GM12873 (cell line): ENCODE measurements around the gene RPL37A.

Experiments
- TF ChIP-seq, protein P1 (sequence below): IDR thresholded peaks from 2 replicates; pipeline ENCODE4 v1.5.1; 2012; ENCODE audit warnings: low read depth, mild to moderate bottlenecking, moderate library complexity, low read length, control low read depth; ENCODE audit not compliant: insufficient read depth; ENCODE audit errors: missing control alignments

The RPL37A gene

GRCh38 chr2:216540920-216541319 lies 42.3 kb downstream of the RPL37A start:
- TF ChIP-seq, protein P1, sequence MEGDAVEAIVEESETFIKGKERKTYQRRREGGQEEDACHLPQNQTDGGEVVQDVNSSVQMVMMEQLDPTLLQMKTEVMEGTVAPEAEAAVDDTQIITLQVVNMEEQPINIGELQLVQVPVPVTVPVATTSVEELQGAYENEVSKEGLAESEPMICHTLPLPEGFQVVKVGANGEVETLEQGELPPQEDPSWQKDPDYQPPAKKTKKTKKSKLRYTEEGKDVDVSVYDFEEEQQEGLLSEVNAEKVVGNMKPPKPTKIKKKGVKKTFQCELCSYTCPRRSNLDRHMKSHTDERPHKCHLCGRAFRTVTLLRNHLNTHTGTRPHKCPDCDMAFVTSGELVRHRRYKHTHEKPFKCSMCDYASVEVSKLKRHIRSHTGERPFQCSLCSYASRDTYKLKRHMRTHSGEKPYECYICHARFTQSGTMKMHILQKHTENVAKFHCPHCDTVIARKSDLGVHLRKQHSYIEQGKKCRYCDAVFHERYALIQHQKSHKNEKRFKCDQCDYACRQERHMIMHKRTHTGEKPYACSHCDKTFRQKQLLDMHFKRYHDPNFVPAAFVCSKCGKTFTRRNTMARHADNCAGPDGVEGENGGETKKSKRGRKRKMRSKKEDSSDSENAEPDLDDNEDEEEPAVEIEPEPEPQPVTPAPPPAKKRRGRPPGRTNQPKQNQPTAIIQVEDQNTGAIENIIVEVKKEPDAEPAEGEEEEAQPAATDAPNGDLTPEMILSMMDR: no peak

DNA sequence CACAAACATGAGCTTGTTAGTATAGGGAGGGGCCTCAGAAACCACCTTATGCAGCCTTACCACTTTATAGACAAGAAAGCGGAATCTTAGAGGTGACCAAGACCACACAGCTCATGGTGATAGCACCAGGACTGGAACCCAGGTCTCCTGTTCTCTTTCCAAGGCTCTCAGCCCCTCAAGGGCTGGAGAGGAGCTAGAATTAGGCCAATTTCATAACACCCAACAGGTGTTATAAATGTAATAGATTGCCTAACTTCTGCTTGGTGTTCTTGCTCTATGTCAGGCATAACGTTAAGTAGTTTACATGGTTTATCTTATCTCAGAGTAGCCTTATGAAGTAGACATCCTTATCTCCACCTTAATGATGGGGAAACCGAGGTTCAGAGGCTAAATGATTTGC lies 42.9 kb downstream of the RPL37A start:
- TF ChIP-seq, protein P1: no peak

DNA sequence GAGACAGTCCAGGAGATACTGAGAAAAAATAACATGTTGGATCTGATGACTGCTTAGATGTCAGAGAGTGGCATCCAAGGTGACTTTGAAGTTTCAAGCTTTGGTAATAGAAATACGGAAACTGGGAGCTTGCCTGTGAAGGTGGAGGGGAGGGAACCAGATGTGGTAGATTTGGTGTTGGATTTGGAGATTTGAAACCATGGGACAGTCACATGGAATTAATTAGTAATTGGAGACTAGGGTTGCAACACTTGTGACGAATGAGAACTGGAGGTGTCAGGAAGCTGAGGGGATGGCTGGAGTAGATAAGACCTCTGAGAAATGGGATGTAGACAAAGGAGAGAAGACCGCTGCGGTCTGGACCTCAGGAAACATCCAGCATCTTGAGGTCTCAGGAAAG lies 46.7 kb downstream of the RPL37A start:
- TF ChIP-seq, protein P1: no peak

- TF ChIP-seq, protein P1: no peak
These were observed 47.6 kb downstream of the RPL37A start for GRCh38 chr2:216546241-216546640.

DNA sequence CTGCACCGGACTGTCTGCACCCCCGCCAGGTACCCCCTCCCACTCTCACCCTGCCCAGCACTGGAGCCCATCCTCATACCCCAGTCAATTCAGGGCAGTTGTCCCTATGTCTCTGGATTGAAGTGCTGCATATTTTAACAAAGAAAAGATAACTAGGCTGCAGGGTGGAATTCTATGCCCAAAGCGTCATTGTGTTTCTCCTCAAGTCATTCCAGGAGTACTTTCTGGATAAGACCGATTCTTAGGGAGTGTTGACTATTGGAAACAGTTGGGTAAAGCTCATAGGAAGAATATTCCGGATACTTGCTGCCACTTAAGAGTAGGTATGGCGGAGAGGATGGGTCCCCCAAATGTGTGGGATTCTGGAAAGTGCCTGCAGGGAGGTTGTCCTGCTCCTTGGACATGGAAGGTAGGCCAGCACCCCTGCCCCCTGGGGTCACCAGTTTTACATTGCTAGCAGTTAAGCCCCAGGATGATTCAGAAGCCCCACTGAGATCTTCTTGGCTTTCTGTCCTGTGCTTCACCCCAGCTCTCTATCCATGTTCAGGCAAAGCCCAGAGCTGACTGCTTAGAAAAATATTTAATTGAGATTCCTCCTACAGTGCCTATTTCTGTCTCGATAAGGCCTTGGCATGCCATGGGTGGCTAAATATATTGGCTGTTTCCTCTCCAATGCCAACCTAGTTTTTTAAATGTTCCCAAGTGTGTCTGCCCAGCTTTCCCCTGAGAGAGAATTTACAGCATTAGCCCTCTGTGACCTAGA lies 48.2 kb downstream of the RPL37A start:
- TF ChIP-seq, protein P1: no peak

DNA sequence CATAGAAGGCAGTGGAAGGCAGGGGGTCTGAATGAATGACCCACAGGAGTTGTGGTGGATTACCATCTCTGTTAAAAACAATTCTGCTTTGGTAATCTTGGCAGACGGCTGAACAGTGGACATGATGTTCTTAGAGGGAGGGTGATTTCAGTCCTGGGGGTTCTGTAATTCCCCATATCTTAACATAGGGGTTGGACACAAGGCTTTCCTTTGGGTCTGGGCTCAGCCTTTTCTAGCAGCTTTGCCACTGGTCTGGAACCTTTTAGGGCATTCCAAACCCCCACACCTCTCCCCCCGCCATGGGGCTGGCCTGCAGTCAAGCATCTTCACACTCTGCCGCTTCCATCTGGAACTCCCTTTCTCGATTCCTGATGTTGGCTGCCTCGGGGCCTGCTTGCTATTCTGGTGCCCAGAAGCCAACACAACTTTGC lies 50.3 kb downstream of the RPL37A start:
- TF ChIP-seq, protein P1: no peak

GRCh38 chr2:216549926-216550690 lies 51.5 kb downstream of the RPL37A start:
- TF ChIP-seq, protein P1: no peak
